OCI-LY7 (cell line): ENCODE measurements around the gene WDR90. TPM values are rescaled to one million over a fixed set of nuclear protein-coding genes. Genes with fewer than 3 reads are reported as not detected.

Source experiments
- BruUV-seq: library from RNA; stranded (reverse); fragments of 400-500 nt; replicated peaks from 2 replicates; lab custom pipeline; 2021; lab: Mats Ljungman, UMichigan
- CTCF ChIA-PET: fragments of 300-600 bp; sonication (Branson Sonifier 250); formaldehyde crosslinking; loops from one replicate; lab custom pipeline; 2022; ENCODE audit warnings: antibody characterized with exemption; ENCODE audit not compliant: unreplicated experiment; lab: Charles Lee
- POLR2A ChIA-PET: fragments of 300-600 bp; sonication (Branson Sonifier 250); formaldehyde crosslinking; loops from one replicate; lab custom pipeline; 2022; ENCODE audit warnings: antibody characterized with exemption; lab: Charles Lee
- DNase-seq: peaks from one replicate; pipeline ENCODE4 v3.0.0-alpha.2; 2015; ENCODE audit warnings: low spot score
- H2AFZ ChIP-seq: fragments of 200-600 bp; sonication (generic), shearing (Covaris generic); 2 replicates; pipeline ENCODE4 v1.6.1; 2014; ENCODE audit warnings: mild to moderate bottlenecking, antibody characterized with exemption, low read length, moderate library complexity
- H3K27ac ChIP-seq: fragments of 200-600 bp; sonication (generic); 2 replicates; pipeline ENCODE4 v1.5.1; 2014; ENCODE audit warnings: mixed run types, low read depth, mild to moderate bottlenecking, moderate library complexity, low read length, inconsistent platforms; ENCODE audit not compliant: poor library complexity, severe bottlenecking
- H3K36me3 ChIP-seq: fragments of 200-600 bp; sonication (generic); 2 replicates; pipeline ENCODE4 v1.6.1; 2014; ENCODE audit warnings: mild to moderate bottlenecking, antibody characterized with exemption, low read length, moderate library complexity, mixed read lengths; ENCODE audit not compliant: insufficient read depth
- H3K4me1 ChIP-seq: fragments of 200-600 bp; sonication (generic); 2 replicates; pipeline ENCODE4 v1.5.1; 2014; ENCODE audit warnings: mild to moderate bottlenecking, low read length; ENCODE audit not compliant: insufficient read depth, poor library complexity, severe bottlenecking
- H3K4me2 ChIP-seq: fragments of 200-600 bp; sonication (generic); 2 replicates; pipeline ENCODE4 v1.6.1; 2014; ENCODE audit warnings: mild to moderate bottlenecking, low read length
- H3K4me3 ChIP-seq: fragments of 200-600 bp; sonication (generic); 2 replicates; pipeline ENCODE4 v1.5.1; 2014; ENCODE audit warnings: mild to moderate bottlenecking, low read depth, low read length; ENCODE audit not compliant: poor library complexity, severe bottlenecking
- H3K79me2 ChIP-seq: fragments of 200-600 bp; sonication (generic); 2 replicates; pipeline ENCODE4 v1.6.1; 2016; ENCODE audit warnings: low read depth, mild to moderate bottlenecking, low read length, moderate library complexity, mixed read lengths; ENCODE audit not compliant: insufficient read depth
- H3K9me2 ChIP-seq: fragments of 200-600 bp; sonication (generic); 2 replicates; pipeline ENCODE4 v1.6.1; 2016; ENCODE audit warnings: mild to moderate bottlenecking, low read length, mixed read lengths; ENCODE audit not compliant: insufficient read depth
- H3K9me3 ChIP-seq: fragments of 200-600 bp; sonication (generic); 2 replicates; pipeline ENCODE4 v1.6.1; 2014; ENCODE audit warnings: mild to moderate bottlenecking, mixed run types, low read length, mixed read lengths
- H4K20me1 ChIP-seq: fragments of 200-600 bp; sonication (generic); 2 replicates; pipeline ENCODE4 v1.6.1; 2014; ENCODE audit warnings: mild to moderate bottlenecking, antibody characterized with exemption, low read length, moderate library complexity, mixed read lengths; ENCODE audit not compliant: insufficient read depth
- EZH2phosphoT487 ChIP-seq: fragments of 200-600 bp; sonication (generic); IDR thresholded peaks from 2 replicates; pipeline ENCODE4 v1.6.1; 2018; ENCODE audit warnings: low read depth, borderline replicate concordance, mild to moderate bottlenecking, mixed run types, antibody characterized with exemption, low read length, moderate library complexity, mixed read lengths
- intact Hi-C: fragments of 100-400 bp; cut with micrococcal nuclease; formaldehyde crosslinking; loops from one replicate; pipeline ENCODE4 v1.10.0; 2022; ENCODE audit not compliant: unreplicated experiment
- total RNA-seq, 2 experiments: library from RNA; depleted of rRNA in 1 of 2; stranded (reverse); fragments of >200 nt in 1 of 2; shearing (Covaris generic) in 1 of 2; gene quantifications; 2 replicates each; pipeline ENCODE4 v1.2.3, GENCODE V29; 2014 to 2022
- TF ChIP-seq, protein P1 (sequence below): fragments of 200-600 bp; sonication (generic); conservative IDR thresholded peaks from 2 replicates; pipeline ENCODE4 v1.5.1; 2014; ENCODE audit warnings: mild to moderate bottlenecking, antibody characterized with exemption, low read length, moderate library complexity, mixed read lengths

The WDR90 gene
- total RNA-seq, 2 experiments from 2014 or later, result 110 to 153 TPM

DNA sequence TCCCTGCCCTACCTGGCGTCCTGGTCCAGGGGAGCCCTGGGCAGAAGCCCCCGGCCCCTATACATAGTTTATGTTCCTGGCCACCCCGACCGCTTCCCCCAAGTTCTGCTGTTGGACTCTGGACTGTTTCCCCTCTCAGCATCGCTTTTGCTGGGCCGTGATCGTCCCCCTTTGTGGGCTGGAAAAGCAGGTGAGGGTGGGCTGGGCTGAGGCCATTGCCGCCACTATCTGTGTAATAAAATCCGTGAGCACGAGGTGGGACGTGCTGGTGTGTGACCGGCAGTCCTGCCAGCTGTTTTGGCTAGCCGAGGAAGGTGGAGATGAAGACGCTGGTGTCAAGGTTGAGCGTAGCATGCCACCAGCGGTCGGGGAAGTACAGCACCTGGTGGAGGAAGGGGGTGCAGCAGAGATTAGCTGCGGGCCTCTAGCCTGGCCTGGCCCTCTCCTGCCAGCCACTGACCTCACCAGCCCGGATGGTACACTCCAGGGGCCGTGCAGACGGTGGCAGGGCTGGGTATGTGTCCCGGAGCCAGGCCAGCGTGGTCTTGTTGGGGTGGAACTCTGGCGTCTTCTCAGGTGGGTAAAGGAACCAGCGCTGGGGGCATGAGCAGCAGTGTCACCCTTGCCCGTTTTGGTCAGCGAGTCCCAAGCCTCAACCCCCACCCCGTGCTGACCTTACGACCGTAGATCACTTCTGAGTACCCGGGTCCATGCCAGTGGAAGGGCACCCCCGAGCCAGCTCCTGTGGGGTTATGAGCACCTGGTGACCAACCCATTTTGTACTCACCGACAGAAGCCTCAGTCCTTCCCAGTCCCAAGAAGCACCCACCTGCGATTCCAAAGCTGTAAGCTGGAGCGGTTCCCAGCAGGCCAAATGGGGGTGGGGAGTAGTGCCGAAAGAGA, 33.6 kb downstream of the WDR90 start:
- no peak overlapping the region for H2AFZ ChIP-seq
- H4K20me1 ChIP-seq, result peaks cover 5% of the 10 kb centered on the region; the same call in 1 of the 2 replicates
- no peak for DNase-seq
- peaks cover 34% of the 10 kb centered on the region for H3K4me1 ChIP-seq
- H3K9me2 ChIP-seq, result no peaks in the 10 kb centered on the region
- ChIA-PET CTCF (no interaction called here), POLR2A (no interaction called here)
- peaks cover 46% of the 10 kb centered on the region for H3K36me3 ChIP-seq
- H3K4me3 ChIP-seq, result peak overlapping the region; percentile 83
- H3K79me2 ChIP-seq, result peaks cover 25% of the 10 kb centered on the region; the same call in 1 of the 2 replicates
- no TSS peak for BruUV-seq
- no peak for TF ChIP-seq EZH2phosphoT487
- TF ChIP-seq, protein P1, sequence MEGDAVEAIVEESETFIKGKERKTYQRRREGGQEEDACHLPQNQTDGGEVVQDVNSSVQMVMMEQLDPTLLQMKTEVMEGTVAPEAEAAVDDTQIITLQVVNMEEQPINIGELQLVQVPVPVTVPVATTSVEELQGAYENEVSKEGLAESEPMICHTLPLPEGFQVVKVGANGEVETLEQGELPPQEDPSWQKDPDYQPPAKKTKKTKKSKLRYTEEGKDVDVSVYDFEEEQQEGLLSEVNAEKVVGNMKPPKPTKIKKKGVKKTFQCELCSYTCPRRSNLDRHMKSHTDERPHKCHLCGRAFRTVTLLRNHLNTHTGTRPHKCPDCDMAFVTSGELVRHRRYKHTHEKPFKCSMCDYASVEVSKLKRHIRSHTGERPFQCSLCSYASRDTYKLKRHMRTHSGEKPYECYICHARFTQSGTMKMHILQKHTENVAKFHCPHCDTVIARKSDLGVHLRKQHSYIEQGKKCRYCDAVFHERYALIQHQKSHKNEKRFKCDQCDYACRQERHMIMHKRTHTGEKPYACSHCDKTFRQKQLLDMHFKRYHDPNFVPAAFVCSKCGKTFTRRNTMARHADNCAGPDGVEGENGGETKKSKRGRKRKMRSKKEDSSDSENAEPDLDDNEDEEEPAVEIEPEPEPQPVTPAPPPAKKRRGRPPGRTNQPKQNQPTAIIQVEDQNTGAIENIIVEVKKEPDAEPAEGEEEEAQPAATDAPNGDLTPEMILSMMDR, result no peak
- no peaks in the 10 kb centered on the region for H3K9me3 ChIP-seq
- intact Hi-C loops, result loop anchor here (5.0 kb wide), 1 partner anchor 40 kb away; the partner anchor contains the start of gene ANTKMT
- H3K27ac ChIP-seq, result no peak overlapping the region
- peak overlapping the region; percentile 96 for H3K4me2 ChIP-seq

DNA sequence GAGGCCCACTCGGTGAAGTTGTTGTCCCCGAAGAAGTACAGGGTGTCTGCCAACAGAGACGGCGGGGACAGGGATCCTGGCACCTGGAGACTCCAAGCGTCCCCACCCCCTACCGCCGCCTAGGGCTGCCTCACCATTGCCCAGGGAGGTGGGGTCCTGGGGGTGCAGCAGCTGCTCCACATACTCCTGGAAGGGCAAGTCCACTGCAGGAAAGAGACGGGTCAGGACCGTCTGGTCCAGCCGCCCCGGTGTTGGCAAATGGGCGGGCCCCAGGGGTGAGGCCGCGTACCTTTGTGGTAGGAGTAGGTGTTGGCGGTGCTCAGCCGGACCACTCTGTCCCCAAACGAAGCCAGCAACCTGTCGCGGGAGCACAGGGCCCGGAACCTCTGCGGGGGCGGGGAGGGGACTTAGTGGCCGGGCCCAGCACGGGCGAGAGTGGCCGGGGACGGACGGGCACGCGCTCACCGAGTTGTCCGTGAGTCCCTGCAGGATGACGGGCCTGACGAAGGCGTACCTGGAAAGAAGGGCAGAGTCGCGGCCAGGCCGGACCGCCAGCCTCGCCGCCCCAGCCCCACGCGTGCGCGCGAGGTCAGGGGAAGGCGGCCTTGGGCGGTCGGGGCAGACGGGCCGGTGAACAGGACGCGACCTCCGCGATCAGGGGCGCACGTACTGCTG, 34.4 kb downstream of the WDR90 start:
- H3K9me2 ChIP-seq, result no peaks in the 10 kb centered on the region
- POLR2A ChIA-PET, result no interaction called here

More for the DNA sequence above, 34.4 kb downstream of the WDR90 start:
- peaks cover 46% of the 10 kb centered on the region for H3K36me3 ChIP-seq
- CTCF ChIA-PET, result no interaction called here
- intact Hi-C loops, result loop anchor here (5.0 kb wide), 1 partner anchor 39 kb away; the partner anchor contains the start of gene ANTKMT
- H3K4me2 ChIP-seq, result peak overlapping the region; percentile 96
- no peak for DNase-seq
- H3K27ac ChIP-seq, result peak overlapping the region; percentile 33
- TF ChIP-seq EZH2phosphoT487, result no peak
- TF ChIP-seq, protein P1, result no peak
- peak overlapping the region; percentile 83 for H3K4me3 ChIP-seq
- H2AFZ ChIP-seq, result no peak overlapping the region
- BruUV-seq, result no TSS peak
- H3K79me2 ChIP-seq, result peaks cover 25% of the 10 kb centered on the region; the same call in 1 of the 2 replicates
- H3K9me3 ChIP-seq, result no peaks in the 10 kb centered on the region
- H4K20me1 ChIP-seq, result peaks cover 5% of the 10 kb centered on the region; the same call in 1 of the 2 replicates
- peaks cover 34% of the 10 kb centered on the region for H3K4me1 ChIP-seq
